K562 (cell line): Measurements from ENCODE around the gene IDH2. TPM values are rescaled to one million over a fixed set of nuclear protein-coding genes. Genes with fewer than 3 reads are reported as not detected.

Source experiments
- ARID1B ChIP-seq: fragments of 450-650 bp; IDR thresholded peaks from 2 replicates; pipeline ENCODE4 v1.6.1; 2016; ENCODE audit warnings: antibody characterized with exemption, mild to moderate bottlenecking, inconsistent platforms
- ATF3 ChIP-seq, 2 experiments: fragments of 450-650 bp in 1 of 2; sonication (generic) in 1 of 2; formaldehyde crosslinking in 1 of 2; IDR thresholded peaks in 1 of 2; conservative IDR thresholded peaks in 1 of 2; 2 replicates each; pipeline versions ENCODE4 v1.6.1 to v1.8.1; 2016 to 2023; ENCODE audit warnings: mild to moderate bottlenecking in 2 of 2, moderate library complexity in 2 of 2, inconsistent platforms in 1 of 2, missing genetic modification reagents in 1 of 2
- BRD4 ChIP-seq: fragments of 200-600 bp; sonication (generic); IDR thresholded peaks from 2 replicates; pipeline ENCODE4 v1.6.1; 2017; ENCODE audit warnings: inconsistent platforms
- CBFA2T3 ChIP-seq: fragments of 450-650 bp; IDR thresholded peaks from 2 replicates; pipeline ENCODE4 v1.6.1; 2017
- CBX5 ChIP-seq: IDR thresholded peaks from 2 replicates; pipeline ENCODE4 v1.6.1; 2014; ENCODE audit warnings: low read depth, borderline replicate concordance
- FOXA3 ChIP-seq, 2 experiments: fragments of 450-650 bp in 1 of 2; sonication (generic) in 1 of 2; formaldehyde crosslinking; IDR thresholded peaks in 1 of 2; conservative IDR thresholded peaks in 1 of 2; 2 replicates each; pipeline versions ENCODE4 v1.4.0 to v1.8.0; 2020 to 2022; ENCODE audit warnings: mild to moderate bottlenecking in 2 of 2, missing genetic modification reagents in 1 of 2
- RCOR1 ChIP-seq, 2 experiments: IDR thresholded peaks; 2 replicates each; pipeline ENCODE4 v1.6.1; 2012; ENCODE audit warnings: low read depth in 2 of 2, low read length in 2 of 2, borderline replicate concordance in 1 of 2, improper control_type of control experiment in 1 of 2
- RREB1 ChIP-seq: fragments of 250-450 bp; sonication (Bioruptor Pico); IDR thresholded peaks from 2 replicates; pipeline ENCODE4 v1.4.0; 2020
- polyA plus RNA-seq, 8 experiments: library from polyadenylated mRNA; depleted of rRNA in 4 of 8; stranded (reverse) in 5 of 8; unstranded in 3 of 8; fragments of >200 nt; fragmentation: Nextera tagmentation in 2 of 8; fragmentation: Illumina TruSeq in 1 of 8; extraction: Ambion mirVana in 2 of 8; extraction: Trizol in 1 of 8; gene quantifications; 2 replicates each; pipeline versions ENCODE4 v1.2.1 to v1.2.3, GENCODE V29; 2011 to 2014; ENCODE audit warnings: inconsistent platforms in 1 of 8, missing spikeins in 1 of 8
- total RNA-seq, 7 experiments: library from RNA; depleted of rRNA in 6 of 7; stranded (reverse); fragments of >200 nt in 6 of 7; fragmentation: Illumina TruSeq in 2 of 7; extraction: Trizol in 2 of 7; gene quantifications; 2 replicates each; pipeline versions ENCODE4 v1.2.1 to v1.2.3, GENCODE V29; 2011 to 2021; ENCODE audit warnings: low replicate concordance in 1 of 7

Gene IDH2
- total and polyA plus RNA-seq, 9 of the 15 experiments (the other 6 are each of a cell fraction or from before 2014, with no cell fraction given) = 0.70 to 99.9 (median 59.2) TPM

GRCh38 chr15:90063770-90064247, 38.5 kb downstream of the IDH2 start (continued):
- TF ChIP-seq CBX5 (no peak), ARID1B (peak; percentile 21; the same call in 1 of the 2 replicates), RREB1 (CRISPR knock-in tag) (peak; percentile 70; the same call in 1 of the 2 replicates), RCOR1 (IDR thresholded peaks at IDR 0.05; ENCODE audit: borderline replicate concordance in 1 of 2, low read depth in 2 of 2, low read length in 2 of 2) (peak in 1 of 2 experiments; percentile 88; a peak in 2 of 4 replicates), BRD4 (no peak), CBFA2T3 (no peak), FOXA3 (CRISPR knock-in tag; conservative IDR thresholded peaks at IDR 0.05 in 1 of 2, IDR thresholded peaks at IDR 0.05 in 1 of 2) (no peak), ATF3 (IDR thresholded peaks at IDR 0.05) (0 out of 2 replicates have a peak, but pooled peaks have one; percentile 19), ATF3 (CRISPR knock-in tag; conservative IDR thresholded peaks at IDR 0.05) (no peak)
